HepG2 (cell line): ENCODE data around the gene DENND4B. TPM values are rescaled to one million over a fixed set of nuclear protein-coding genes. Genes with fewer than 3 reads are reported as not detected.

ENCODE experiments used
- ATAC-seq: fragments of 200-7000 bp; cut with Tn5 transposase; 3 replicates; pipeline ENCODE4 v1.9.1; 2020; ENCODE audit warnings: mild to moderate bottlenecking, moderate library complexity
- BruUV-seq: library from RNA; stranded (reverse); fragments of 400-500 nt; replicated peaks from 2 replicates; lab custom pipeline; 2021; lab: Mats Ljungman, UMichigan
- CTCF ChIA-PET: fragments of 300-600 bp; formaldehyde crosslinking; extraction: SDS; loops from one replicate; lab custom pipeline; 2021; ENCODE audit warnings: low total read pairs, inconsistent platforms, low intra/inter-chr PET ratio; lab: Yijun Ruan, JAX
- POLR2A ChIA-PET: fragments of 350-600 bp; sonication (Branson Sonifier 250); formaldehyde crosslinking; loops from one replicate; lab custom pipeline; 2020; ENCODE audit warnings: antibody characterized with exemption, inconsistent platforms; lab: Yijun Ruan, JAX
- DNase-seq: peaks from one replicate; pipeline ENCODE4 v3.0.0-alpha.2; 2015; ENCODE audit warnings: low spot score
- FAIRE-seq: peaks from 3 replicates; lab custom pipeline; 2011; peaks lifted over from hg19 to GRCh38; lab: Jason Lieb, UNC
- H2AFZ ChIP-seq: one replicate; pipeline ENCODE4 v1.6.1; 2011; ENCODE audit warnings: low read length, inconsistent platforms
- H3K27ac ChIP-seq: fragments of 300-600 bp; 3 replicates; pipeline ENCODE4 v1.8.0; 2011; ENCODE audit warnings: mixed run types, mild to moderate bottlenecking, mixed read lengths, low read length, inconsistent platforms; ENCODE audit not compliant: insufficient read depth; ENCODE audit errors: extremely low read length
- H3K27me3 ChIP-seq, 2 experiments: fragments of 200-600 bp in 1 of 2; 2 replicates in 1 of 2; 3 replicates in 1 of 2; pipeline versions ENCODE4 v1.6.0 to v1.8.0; 2011; ENCODE audit warnings: low read length in 2 of 2, mild to moderate bottlenecking in 2 of 2, moderate library complexity in 2 of 2, inconsistent platforms in 1 of 2; ENCODE audit not compliant: insufficient read depth in 2 of 2, control insufficient read depth in 1 of 2
- H3K36me3 ChIP-seq, 2 experiments: fragments of 200-600 bp in 1 of 2; replicated peaks in 1 of 2; 2 replicates in 1 of 2; 3 replicates in 1 of 2; pipeline versions ENCODE4 v1.5.1 to v1.8.0; 2011; ENCODE audit warnings: low read length in 2 of 2, inconsistent platforms in 1 of 2; ENCODE audit not compliant: insufficient read depth in 2 of 2, control insufficient read depth in 1 of 2
- H3K4me1 ChIP-seq: 2 replicates; pipeline ENCODE4 v1.5.1; 2012; ENCODE audit warnings: low read length, inconsistent platforms; ENCODE audit not compliant: insufficient read depth
- H3K4me2 ChIP-seq: 2 replicates; pipeline ENCODE4 v1.6.0; 2011; ENCODE audit warnings: low read depth, low read length, inconsistent platforms
- H3K4me3 ChIP-seq, 3 experiments: fragments of 200-600 bp in 1 of 3; sonication (generic), shearing (Covaris generic) in 1 of 3; replicated peaks in 1 of 3; 2 replicates each; pipeline ENCODE4 v1.5.1; 2011 to 2016; ENCODE audit warnings: low read length in 3 of 3, inconsistent platforms in 2 of 3, low read depth in 2 of 3, mild to moderate bottlenecking in 2 of 3, control low read depth in 1 of 3, mixed read lengths in 1 of 3; ENCODE audit not compliant: insufficient read depth in 1 of 3
- H3K79me2 ChIP-seq: one replicate; pipeline ENCODE4 v1.6.1; 2011; ENCODE audit warnings: low read length, inconsistent platforms; ENCODE audit not compliant: insufficient read depth
- H3K9ac ChIP-seq: 2 replicates; pipeline ENCODE4 v1.6.0; 2011; ENCODE audit warnings: mild to moderate bottlenecking, low read depth, low read length, inconsistent platforms; ENCODE audit not compliant: insufficient read depth
- H3K9me3 ChIP-seq: 2 replicates; pipeline ENCODE4 v1.5.1; 2012; ENCODE audit warnings: mild to moderate bottlenecking, low read length
- H4K20me1 ChIP-seq: 2 replicates; pipeline ENCODE4 v1.6.0; 2011; ENCODE audit warnings: inconsistent platforms, mild to moderate bottlenecking, low read length, moderate library complexity; ENCODE audit not compliant: insufficient read depth
- AGO2 ChIP-seq: fragments of 200-400 bp; formaldehyde crosslinking; optimal IDR thresholded peaks from 2 replicates; pipeline ENCODE3; 2017; ENCODE audit warnings: mild to moderate bottlenecking, low read depth, low read length, moderate library complexity
- LBX2 ChIP-seq: sonication (generic); formaldehyde crosslinking; IDR thresholded peaks from 2 replicates; pipeline ENCODE4 v1.5.0; 2020; ENCODE audit warnings: missing genetic modification reagents, mild to moderate bottlenecking, borderline replicate concordance
- MAX ChIP-seq: IDR thresholded peaks from 2 replicates; pipeline ENCODE4 v1.6.1; 2012; ENCODE audit warnings: inconsistent platforms
- RBM22 ChIP-seq: fragments of 200-400 bp; formaldehyde crosslinking; optimal IDR thresholded peaks from 2 replicates; pipeline ENCODE3; 2017; ENCODE audit warnings: mild to moderate bottlenecking, low read length, moderate library complexity
- SP5 ChIP-seq: IDR thresholded peaks from 2 replicates; pipeline ENCODE4 v1.6.1; 2016; ENCODE audit warnings: low read depth, borderline replicate concordance
- TFE3 ChIP-seq: IDR thresholded peaks from 2 replicates; pipeline ENCODE4 v1.6.1; 2016
- ZNF12 ChIP-seq: sonication (generic); formaldehyde crosslinking; IDR thresholded peaks from 2 replicates; pipeline ENCODE4 v1.5.0; 2020; ENCODE audit warnings: missing genetic modification reagents
- ZNF337 ChIP-seq: sonication (generic); formaldehyde crosslinking; IDR thresholded peaks from 2 replicates; pipeline ENCODE4 v1.5.1; 2020; ENCODE audit warnings: missing genetic modification reagents, low read depth, mild to moderate bottlenecking, borderline replicate concordance
- ZNF609 ChIP-seq: sonication (generic); formaldehyde crosslinking; IDR thresholded peaks from 2 replicates; pipeline ENCODE4 v1.4.0; 2020; ENCODE audit warnings: mild to moderate bottlenecking, missing genetic modification reagents, borderline replicate concordance
- ZNF704 ChIP-seq: sonication (generic); formaldehyde crosslinking; IDR thresholded peaks from 2 replicates; pipeline ENCODE4 v1.8.1; 2023; ENCODE audit warnings: mild to moderate bottlenecking, inconsistent platforms, moderate library complexity, missing genetic modification reagents, borderline replicate concordance
- WGBS: methylation state at CpG from one replicate; pipeline ENCODE4 v1.1.6; 2017; ENCODE audit warnings: low lambda C conversion rate; 5-methylcytosine and 5-hydroxymethylcytosine counted together
- in situ Hi-C: cut with HindIII; loops from 2 replicates; pipeline ENCODE4 v1.10.0; 2017; ENCODE audit warnings: low pct_unique_long_range_greater_than_20kb; ENCODE audit not compliant: extremely low pct_ligation_motif_present
- intact Hi-C: fragments of 100-400 bp; cut with micrococcal nuclease; formaldehyde crosslinking; loops from one replicate; pipeline ENCODE4 v1.10.0; 2022; ENCODE audit not compliant: unreplicated experiment
- polyA plus RNA-seq, 8 experiments: library from polyadenylated mRNA; depleted of rRNA in 3 of 8; stranded (reverse) in 7 of 8; unstranded in 1 of 8; fragments of >200 nt; fragmentation: Illumina TruSeq in 4 of 8; extraction: Trizol in 4 of 8; gene quantifications; 2 replicates each; pipeline versions ENCODE4 v1.2.1 to v1.2.3, GENCODE V29; 2011 to 2016; ENCODE audit warnings: low read depth in 4 of 8, missing spikeins in 1 of 8, mixed read lengths in 1 of 8; ENCODE audit not compliant: insufficient read depth in 1 of 8
- total RNA-seq, 5 experiments: library from RNA; depleted of rRNA; stranded (reverse); fragments of >200 nt; fragmentation: Illumina TruSeq; extraction: Trizol; gene quantifications; 2 replicates each; pipeline ENCODE4 v1.2.3, GENCODE V29; 2016; ENCODE audit warnings: low read depth in 1 of 5

Gene DENND4B
- total and polyA plus RNA-seq, 2 of the 13 experiments (the other 11 are each of a cell fraction or from before 2014, with no cell fraction given), result 15.1 to 20.3 TPM

GRCh38 chr1:153940756-153941155 lies 5.8 kb downstream of the DENND4B start:
- H3K27me3 ChIP-seq, result no peaks in the 10 kb centered on the region
- WGBS, result 94% methylated on average over 7 of the region's 8 CpGs
- ATAC-seq, result no peak

GRCh38 chr1:153939476-153939875 lies 7.0 kb downstream of the DENND4B start:
- FAIRE-seq (no peak), DNase-seq (no peak), ATAC-seq (no peak)
- H3K79me2 ChIP-seq, result peaks cover under 1% of the 10 kb centered on the region
- intact Hi-C loops (no loop called here), in situ Hi-C loops (no loop called here)
- peaks cover 19% of the 10 kb centered on the region for H3K4me1 ChIP-seq
- WGBS, result over 99% methylated on average over 12 of the region's 12 CpGs
- BruUV-seq, result no TSS peak
- H3K9ac ChIP-seq, result no peak overlapping the region
- no peak overlapping the region for H3K4me2 ChIP-seq
- H3K36me3 ChIP-seq, result peaks cover 23 to 56% of the 10 kb centered on the region in 2 experiments
- no peaks in the 10 kb centered on the region for H3K27me3 ChIP-seq
- ChIA-PET POLR2A (interaction anchor here (0.6 to 1.8 kb wide), 5 partner anchors 10 to 28 kb away, joined by 3 to 5 read pairs (median 4); partner anchors contain the start of gene CREB3L4), CTCF (no interaction called here)
- no peak overlapping the region for H2AFZ ChIP-seq
- no peaks in the 10 kb centered on the region for H3K9me3 ChIP-seq
- H4K20me1 ChIP-seq, result no peaks in the 10 kb centered on the region
- no peak overlapping the region for H3K4me3 ChIP-seq
- no peak overlapping the region for H3K27ac ChIP-seq
- no peak for TF ChIP-seq TFE3 (CRISPR knock-in tag)
- TF ChIP-seq ZNF609 (CRISPR knock-in tag), result no peak
- no peak for TF ChIP-seq RBM22
- no peak for TF ChIP-seq ZNF12 (CRISPR knock-in tag)
- no peak for TF ChIP-seq ZNF704
- no peak for TF ChIP-seq LBX2 (CRISPR knock-in tag)
- no peak for TF ChIP-seq SP5 (CRISPR knock-in tag)
- no peak for TF ChIP-seq MAX

More at GRCh38 chr1:153940756-153941155, 5.8 kb downstream of the DENND4B start:
- H3K4me2 ChIP-seq, result no peak overlapping the region
- no peak overlapping the region for H3K4me3 ChIP-seq
- FAIRE-seq (no peak), DNase-seq (no peak)
- peaks cover 31% of the 10 kb centered on the region for H3K4me1 ChIP-seq
- H2AFZ ChIP-seq, result no peak overlapping the region
- peaks cover 11% of the 10 kb centered on the region for H3K79me2 ChIP-seq
- intact Hi-C loops, result no loop called here
- ChIA-PET POLR2A (interaction anchor here (1.3 kb wide), 1 partner anchor 17 kb away, joined by 3 read pairs; no protein-coding TSS in a partner anchor), CTCF (no interaction called here)
- H3K9ac ChIP-seq, result no peak overlapping the region
- no peaks in the 10 kb centered on the region for H4K20me1 ChIP-seq
- BruUV-seq, result no TSS peak
- H3K9me3 ChIP-seq, result no peaks in the 10 kb centered on the region
- no peak overlapping the region for H3K27ac ChIP-seq
- H3K36me3 ChIP-seq, result peaks cover 19 to 53% of the 10 kb centered on the region in 2 experiments
- TF ChIP-seq AGO2 (peak; percentile 34), ZNF337 (CRISPR knock-in tag) (no peak)
- in situ Hi-C loops, result loop anchor here (10.0 kb wide), 1 partner anchor 116 kb away; no protein-coding TSS in a partner anchor
